ENCODE data around the gene FECH. TPM values are rescaled to one million over a fixed set of nuclear protein-coding genes. Genes with fewer than 3 reads are reported as not detected.

Gene FECH
- total and polyA plus RNA-seq, 2 of the 4 experiments (the other 2 are of a cell fraction) = 32.3 to 52.2 TPM

- Histone ChIP-seq H3K4me1 (ENCODE audit: control insufficient read depth, insufficient read depth, low read length) (peaks cover 3% of the 10 kb centered on the region; the same call in 1 of the 2 replicates), H3K27me3 (ENCODE audit: control insufficient read depth, insufficient read depth, low read length) (no peaks in the 10 kb centered on the region), H4K5ac (ENCODE audit: low read depth, low read length) (no peak overlapping the region), H2BK15ac (ENCODE audit: low read depth, low read length) (no peak overlapping the region), H4K91ac (ENCODE audit: insufficient read depth, low read depth, low read length) (no peak overlapping the region), H3K9ac (ENCODE audit: low read depth, low read length) (no peak overlapping the region), H3K27ac (ENCODE audit: insufficient read depth, low read length) (no peak overlapping the region), H2AFZ (replicated peaks; ENCODE audit: low read length, poor library complexity) (no peak overlapping the region), H4K8ac (ENCODE audit: low read depth in 2 of 2, low read length in 2 of 2) (no peak overlapping the region), H3K9me3 (ENCODE audit: control insufficient read depth, insufficient read depth, low read length) (no peaks in the 10 kb centered on the region), H2AK5ac (ENCODE audit: low read depth, low read length) (no peak overlapping the region), H3K23ac (ENCODE audit: low read depth, low read length) (no peak overlapping the region), H3K4me2 (ENCODE audit: low read depth, low read length) (no peak overlapping the region), H2BK120ac (ENCODE audit: low read depth, low read length) (no peak overlapping the region), H3K4me3 (ENCODE audit: insufficient read depth, low read depth, low read length) (no peak overlapping the region), H2BK5ac (ENCODE audit: low read depth, low read length, poor library complexity, severe bottlenecking) (no peak overlapping the region), H2BK20ac (ENCODE audit: low read depth, low read length) (no peak overlapping the region), H3K36me3 (ENCODE audit: control insufficient read depth, insufficient read depth, low read length) (peaks cover 11% of the 10 kb centered on the region), H3K18ac (ENCODE audit: low read depth, low read length) (no peak overlapping the region), H2AK9ac (replicated peaks; ENCODE audit: low read depth, low read length, poor library complexity) (no peak overlapping the region), H4K20me1 (ENCODE audit: insufficient read depth, low read length) (no peaks in the 10 kb centered on the region), H3K9me1 (ENCODE audit: insufficient read depth, low read length) (peaks cover 6% of the 10 kb centered on the region), H3K79me1 (ENCODE audit: low read depth in 1 of 2, low read length in 2 of 2) (peaks cover 7 to 17% of the 10 kb centered on the region in 2 experiments), H3K4ac (ENCODE audit: low read depth, low read length) (no peak overlapping the region), H3K14ac (replicated peaks; ENCODE audit: low read depth, low read length) (no peak overlapping the region), H3K56ac (ENCODE audit: extremely low read depth, insufficient read depth, low read length) (no peak overlapping the region)
- DNase-seq = no peak
- dilution Hi-C loops (cut with HindIII; ENCODE audit: low sequenced_read_pairs, unreplicated experiment) = no loop called here
- ATAC-seq (ENCODE audit: low read depth) = no peak
- no CpG with 5 or more reads among the region's 3 CpGs for WGBS, 2 experiments (ENCODE audit: extremely low coverage in 2 of 2, insufficient read length in 1 of 2)
- in situ Hi-C loops (cut with MboI; ENCODE audit: low sequenced_read_pairs) = no loop called here
- no TSS peak for BruUV-seq (replicated peaks)
- ChIA-PET CTCF (no interaction called here), POLR2A (ENCODE audit: unreplicated experiment) (no interaction called here)
- TF ChIP-seq POLR2A (IDR thresholded peaks at IDR 0.05; ENCODE audit: low read depth, low read length) (no peak), RFX5 (IDR thresholded peaks at IDR 0.05; ENCODE audit: low read depth, low read length) (no peak)
- intact Hi-C loops (cut with micrococcal nuclease) = no loop called here
These were observed 2.1 kb downstream of the FECH start for GRCh38 chr18:57584444-57584843.
